Brain pericyte (primary cell): Measurements from ENCODE around the gene CIBAR2.
"Not testable (repeated sequence)": the region's sequence is repeated elsewhere in the genome, so short reads cannot be mapped to it uniquely, and the experiment has no call there.

Experiments
- DNase-seq: peaks from one replicate; pipeline ENCODE4 v3.0.0-alpha.2; 2012; ENCODE audit warnings: low read depth, low spot score

CIBAR2 gene

GRCh38 chr16:85062845-85063244 lies 49.4 kb downstream of the CIBAR2 start:
- no peak for DNase-seq

GRCh38 chr16:85062323-85062722 lies 49.9 kb downstream of the CIBAR2 start:
- DNase-seq = no peak

DNA sequence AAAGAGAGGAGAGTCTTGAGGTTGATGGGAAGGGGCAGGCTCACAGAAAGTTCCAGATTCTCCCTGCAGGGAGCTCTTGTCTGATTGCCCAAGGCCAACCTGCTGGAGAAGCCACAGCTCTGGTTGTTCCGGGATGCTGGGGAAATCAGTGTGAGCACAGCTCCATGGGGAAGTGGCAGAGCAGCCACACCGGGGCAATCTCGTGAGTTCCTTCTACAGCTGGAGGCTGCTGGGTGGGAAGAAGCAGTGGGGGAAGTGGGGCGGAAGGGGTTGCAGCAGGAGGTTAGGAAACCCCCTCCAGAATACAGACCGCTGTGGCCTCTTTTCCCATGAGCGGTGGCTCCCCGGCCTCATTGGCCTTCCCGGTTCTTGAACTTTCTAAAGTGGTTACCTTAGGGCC lies 50.7 kb downstream of the CIBAR2 start:
- no peak for DNase-seq

GRCh38 chr16:85058909-85059308 lies 53.4 kb downstream of the CIBAR2 start:
- DNase-seq = no peak

GRCh38 chr16:85057948-85058347 lies 54.3 kb downstream of the CIBAR2 start:
- DNase-seq = no peak

DNA sequence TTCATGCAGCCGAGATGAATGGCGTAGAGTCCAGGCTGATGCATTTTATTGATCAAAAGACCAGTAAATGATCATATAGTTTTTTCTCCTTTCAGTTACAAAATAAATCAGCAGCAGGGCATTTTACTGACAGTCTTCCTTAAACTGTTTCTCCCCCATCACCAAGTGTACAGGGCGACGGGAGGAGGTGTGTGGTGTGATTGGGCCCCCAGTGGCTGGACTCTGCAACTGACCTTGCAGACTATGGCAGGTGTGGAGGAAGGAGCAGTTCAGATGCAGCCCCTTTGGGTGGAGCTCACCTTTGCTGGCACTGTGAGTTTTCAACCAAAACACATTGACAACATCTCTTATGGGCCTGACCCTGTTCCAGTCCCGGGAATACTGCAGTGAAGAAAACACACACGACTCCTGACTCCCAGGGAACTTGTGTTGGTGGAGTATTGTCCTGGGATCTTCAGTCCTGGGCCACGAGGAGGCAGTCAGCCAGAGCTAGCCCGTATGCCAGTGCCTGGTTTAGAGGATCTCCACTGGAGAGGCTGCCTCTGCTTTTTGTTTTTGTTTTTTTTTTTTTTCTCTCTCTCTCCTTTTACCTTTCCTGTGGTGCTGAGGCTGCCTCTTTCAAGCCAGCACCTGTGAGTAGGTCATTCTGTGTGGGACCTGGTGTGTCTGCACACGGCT lies 54.9 kb downstream of the CIBAR2 start:
- no peak for DNase-seq

DNA sequence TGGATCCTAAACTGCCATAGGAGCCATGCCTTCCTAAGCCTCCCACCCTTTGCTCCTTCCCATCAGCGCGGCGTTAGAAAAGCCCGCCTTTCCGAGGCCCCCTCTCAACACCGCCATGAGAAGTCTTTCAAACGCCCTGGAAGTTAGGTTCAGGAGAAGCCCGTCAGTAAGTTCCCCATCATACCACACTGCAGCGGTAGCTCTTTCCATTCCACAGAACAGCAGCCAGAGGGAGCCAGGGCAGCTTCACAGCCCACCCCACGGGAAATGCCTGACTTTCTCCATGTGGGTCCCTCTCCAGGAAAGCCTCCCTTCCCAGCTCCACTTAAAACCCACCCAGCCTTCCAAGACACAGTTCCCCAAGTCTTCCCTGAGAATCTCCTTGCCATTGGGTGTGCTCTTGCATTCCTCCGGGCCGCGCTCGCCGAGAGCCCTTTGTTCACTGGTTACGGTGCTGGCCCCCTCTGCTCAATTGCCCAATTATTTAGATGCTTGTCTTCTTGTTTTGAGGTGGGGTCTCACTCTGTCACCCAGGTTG lies 56.0 kb downstream of the CIBAR2 start:
- DNase-seq = no peak

DNA sequence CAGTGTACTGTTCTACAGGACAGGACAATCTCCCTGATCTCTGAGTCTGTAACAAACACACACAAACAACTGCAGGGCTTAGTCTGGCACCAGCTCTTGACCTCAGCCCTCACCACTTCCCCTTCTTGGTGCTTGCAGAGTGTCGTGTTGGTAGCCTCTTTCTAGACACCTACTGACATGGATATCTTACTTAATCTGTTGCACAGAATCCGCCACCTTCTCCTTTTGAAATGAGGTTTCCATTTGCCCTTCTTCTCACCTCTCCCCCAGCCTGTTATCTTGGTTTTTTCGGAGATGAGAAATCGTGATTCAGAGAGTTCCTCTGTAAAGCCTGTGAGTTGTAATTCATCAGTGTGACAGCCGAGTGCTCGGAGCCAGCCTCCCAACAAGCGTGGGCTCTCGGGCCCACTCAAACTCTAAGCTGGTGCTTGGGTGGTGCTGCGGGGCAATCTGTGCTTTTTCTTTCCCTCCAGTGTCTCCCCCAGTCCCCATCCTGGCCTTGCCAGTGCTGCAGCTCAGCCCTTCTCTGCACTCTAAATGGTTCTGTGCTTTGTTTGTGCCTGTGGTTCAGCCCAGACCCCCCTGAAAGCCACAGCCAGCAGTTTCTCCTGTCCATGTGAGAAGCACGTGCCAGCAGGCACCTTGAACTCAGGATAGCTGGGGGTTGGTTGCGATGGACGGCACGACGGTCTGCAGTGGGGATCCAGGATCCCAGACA lies 56.6 kb downstream of the CIBAR2 start:
- no peak for DNase-seq

GRCh38 chr16:85054948-85055492 lies 57.3 kb downstream of the CIBAR2 start:
- no peak for DNase-seq

GRCh38 chr16:85054321-85054720 lies 58.0 kb downstream of the CIBAR2 start:
- not testable (repeated sequence) for DNase-seq

GRCh38 chr16:85052536-85052935 lies 59.7 kb downstream of the CIBAR2 start:
- DNase-seq = no peak

- DNase-seq = no peak
These were observed 60.6 kb downstream of the CIBAR2 start for GRCh38 chr16:85051683-85052082.

DNA sequence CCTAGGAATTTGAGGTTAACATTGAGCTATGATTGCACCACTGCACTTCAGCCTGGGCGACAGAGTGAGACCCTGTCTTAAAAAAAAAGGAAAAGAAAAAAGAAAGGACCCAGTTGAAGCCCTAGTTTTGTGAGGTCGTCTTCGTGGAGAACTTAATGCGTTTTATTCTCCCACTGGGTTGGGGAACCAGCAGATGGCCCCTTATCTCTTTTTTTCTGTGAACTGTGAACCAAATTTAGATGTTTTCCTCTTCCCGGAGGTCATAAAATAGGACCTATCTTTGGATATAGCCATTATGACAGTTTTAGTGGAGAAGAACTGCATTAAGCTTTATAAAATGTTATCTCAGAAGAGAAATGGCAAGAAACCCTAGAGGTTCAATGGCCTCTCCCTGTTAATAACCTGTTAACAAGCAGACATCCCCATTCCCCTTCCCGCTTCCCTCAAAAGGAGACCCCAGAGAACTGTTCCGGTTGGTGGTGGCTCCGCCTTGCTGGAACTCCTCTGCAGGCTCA lies 61.1 kb downstream of the CIBAR2 start:
- DNase-seq = no peak

DNA sequence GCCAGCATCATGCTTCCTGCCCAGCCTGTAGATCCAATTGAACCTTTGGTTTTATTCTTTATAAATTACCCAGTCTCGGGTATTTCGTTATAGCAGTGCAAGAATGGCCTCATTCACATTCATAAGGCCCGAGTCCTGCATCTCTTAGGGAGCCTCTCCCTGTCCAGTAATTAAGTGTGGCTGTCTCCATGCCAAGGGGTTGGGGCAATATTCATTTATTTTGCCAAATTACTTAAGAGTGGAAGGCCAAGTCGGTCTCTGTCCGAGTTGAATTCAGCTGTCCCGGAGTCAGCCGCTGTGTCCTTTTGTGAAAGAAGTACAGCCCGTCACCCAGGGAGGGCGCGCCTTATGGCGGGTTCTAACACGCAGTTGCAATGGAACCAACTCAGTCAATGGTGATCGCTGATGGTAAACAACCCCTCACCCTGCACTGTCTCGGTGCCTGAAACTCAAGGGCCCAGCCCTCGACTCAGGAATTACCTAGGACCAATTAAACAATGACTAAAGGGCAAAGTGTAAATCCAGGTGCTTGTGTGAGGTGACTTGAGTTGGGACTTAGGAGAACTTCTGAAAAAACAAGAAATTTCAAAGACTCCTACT lies 62.5 kb downstream of the CIBAR2 start:
- DNase-seq = no peak

GRCh38 chr16:85048921-85049562 lies 63.2 kb downstream of the CIBAR2 start:
- DNase-seq = no peak
